Nephron (organoid): ENCODE results near the gene C1QB.

ENCODE experiments used
- H3K27ac Mint-ChIP-seq, 3 experiments: 2 replicates each; pipeline ENCODE4 v1.8.0; 2020; ENCODE audit warnings: mixed read lengths in 3 of 3, mild to moderate bottlenecking in 2 of 3, moderate library complexity in 1 of 3
- H3K27me3 Mint-ChIP-seq: 2 replicates; pipeline ENCODE4 v1.8.0; 2021; ENCODE audit warnings: low read depth, mild to moderate bottlenecking, moderate library complexity, mixed read lengths
- H3K36me3 Mint-ChIP-seq: 2 replicates; pipeline ENCODE4 v1.8.0; 2020; ENCODE audit warnings: low read depth, mixed read lengths
- H3K4me1 Mint-ChIP-seq: 2 replicates; pipeline ENCODE4 v1.8.0; 2020; ENCODE audit warnings: mixed read lengths
- H3K4me3 Mint-ChIP-seq, 3 experiments: 2 replicates each; pipeline ENCODE4 v1.8.0; 2020; ENCODE audit warnings: mild to moderate bottlenecking in 3 of 3, mixed read lengths in 3 of 3, moderate library complexity in 2 of 3
- H3K9me3 Mint-ChIP-seq: 2 replicates; pipeline ENCODE4 v1.8.0; 2020; ENCODE audit warnings: mixed read lengths
- CTCF ChIP-seq, 3 experiments: fragments of 200-600 bp; sonication (generic); IDR thresholded peaks; one replicate each; pipeline ENCODE4 v1.5.0; 2021; ENCODE audit warnings: antibody characterized with exemption in 3 of 3; ENCODE audit not compliant: unreplicated experiment in 3 of 3

C1QB gene

GRCh38 chr1:22612671-22613571 lies 40.1 kb upstream of the C1QB start:
- Mint-ChIP-seq H3K36me3 (no peaks in the 10 kb centered on the region), H3K9me3 (peaks cover 2% of the 10 kb centered on the region), H3K27me3 (peaks cover 93% of the 10 kb centered on the region), H3K4me1 (no peaks in the 10 kb centered on the region), H3K27ac (no peak overlapping the region), H3K4me3 (no peak overlapping the region)
- no peak for TF ChIP-seq CTCF (IDR thresholded peaks at IDR 0.05; ENCODE audit: unreplicated experiment in 3 of 3)

- no peak overlapping the region for H3K4me3 Mint-ChIP-seq
- H3K36me3 Mint-ChIP-seq, result no peaks in the 10 kb centered on the region
- H3K4me1 Mint-ChIP-seq, result no peaks in the 10 kb centered on the region
- no peak for TF ChIP-seq CTCF (IDR thresholded peaks at IDR 0.05; ENCODE audit: unreplicated experiment in 3 of 3)
- H3K9me3 Mint-ChIP-seq, result peaks cover 2% of the 10 kb centered on the region
- peaks cover 91% of the 10 kb centered on the region for H3K27me3 Mint-ChIP-seq
- H3K27ac Mint-ChIP-seq, result no peak overlapping the region
These were observed 39.5 kb upstream of the C1QB start for GRCh38 chr1:22613572-22613918.

- no peak for TF ChIP-seq CTCF (IDR thresholded peaks at IDR 0.05; ENCODE audit: unreplicated experiment in 3 of 3)
- H3K9me3 Mint-ChIP-seq, result peaks cover 2% of the 10 kb centered on the region
- no peak overlapping the region for H3K4me3 Mint-ChIP-seq
- no peaks in the 10 kb centered on the region for H3K36me3 Mint-ChIP-seq
- H3K27me3 Mint-ChIP-seq, result peaks cover 91% of the 10 kb centered on the region
- no peak overlapping the region for H3K27ac Mint-ChIP-seq
- no peaks in the 10 kb centered on the region for H3K4me1 Mint-ChIP-seq
These were observed 39.1 kb upstream of the C1QB start for GRCh38 chr1:22613951-22614350.

GRCh38 chr1:22615886-22616285 lies 37.1 kb upstream of the C1QB start:
- Mint-ChIP-seq H3K4me1 (no peaks in the 10 kb centered on the region), H3K27ac (no peak overlapping the region), H3K36me3 (no peaks in the 10 kb centered on the region), H3K4me3 (no peak overlapping the region), H3K27me3 (peaks cover 85% of the 10 kb centered on the region), H3K9me3 (peaks cover 2% of the 10 kb centered on the region)
- no peak for TF ChIP-seq CTCF (IDR thresholded peaks at IDR 0.05; ENCODE audit: unreplicated experiment in 3 of 3)

- Mint-ChIP-seq H3K4me3 (no peak overlapping the region), H3K27me3 (peaks cover 85% of the 10 kb centered on the region), H3K9me3 (no peaks in the 10 kb centered on the region), H3K4me1 (no peaks in the 10 kb centered on the region), H3K36me3 (no peaks in the 10 kb centered on the region), H3K27ac (no peak overlapping the region)
- no peak for TF ChIP-seq CTCF (IDR thresholded peaks at IDR 0.05; ENCODE audit: unreplicated experiment in 3 of 3)
These were observed 36.5 kb upstream of the C1QB start for GRCh38 chr1:22616571-22616970.

GRCh38 chr1:22618056-22618455 lies 35.0 kb upstream of the C1QB start:
- Mint-ChIP-seq H3K4me1 (no peaks in the 10 kb centered on the region), H3K4me3 (no peak overlapping the region), H3K9me3 (no peaks in the 10 kb centered on the region), H3K27me3 (peaks cover 87% of the 10 kb centered on the region), H3K36me3 (no peaks in the 10 kb centered on the region), H3K27ac (no peak overlapping the region)
- no peak for TF ChIP-seq CTCF (IDR thresholded peaks at IDR 0.05; ENCODE audit: unreplicated experiment in 3 of 3)
